DMS53 (cell line): ENCODE data around the gene CALHM4.
"Not testable (repeated sequence)": the region's sequence is repeated elsewhere in the genome, so short reads cannot be mapped to it uniquely, and the experiment has no call there.

Source experiments
- DNase-seq: peaks from one replicate; lab custom pipeline; 2025; lab: John Stamatoyannopoulos, UW

Gene CALHM4

DNA sequence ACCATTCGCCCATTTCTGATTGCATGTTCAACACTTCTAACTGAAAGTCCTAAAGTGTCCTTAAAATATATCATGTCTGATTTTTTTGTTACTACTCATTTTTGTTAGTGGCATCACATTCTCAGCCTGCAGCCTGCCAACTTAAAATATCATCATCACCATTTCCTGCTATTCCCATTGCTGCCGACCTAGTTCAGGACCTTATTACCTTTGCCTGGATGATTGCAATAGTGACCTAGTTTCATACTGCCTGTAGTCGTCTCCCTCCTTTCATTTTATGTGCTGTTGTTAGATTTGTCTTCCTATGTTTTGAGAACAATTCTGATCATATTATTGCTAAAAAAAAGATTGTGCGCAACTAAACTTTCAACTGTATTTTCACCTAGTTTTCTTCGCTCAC is 23.9 kb downstream of the CALHM4 start:
- no peak for DNase-seq

DNA sequence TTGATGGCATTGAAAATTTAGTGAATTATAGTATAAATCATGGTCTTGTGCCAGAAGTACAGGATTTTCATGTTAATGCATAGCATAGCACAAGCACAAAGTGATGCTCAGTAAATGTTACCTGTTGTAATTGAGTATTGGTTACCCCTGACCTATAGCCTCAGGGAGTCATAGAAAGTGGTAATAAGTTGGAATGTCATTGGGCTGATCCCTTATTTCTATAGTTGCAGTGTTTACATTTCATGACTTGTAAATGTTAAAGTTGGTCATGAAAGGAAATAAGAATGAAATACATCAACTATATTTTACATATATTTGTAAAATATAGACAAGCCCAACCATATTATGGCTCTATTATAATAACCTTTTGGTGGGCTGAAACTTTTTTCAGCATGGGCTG is 24.8 kb downstream of the CALHM4 start:
- DNase-seq, result no peak

DNA sequence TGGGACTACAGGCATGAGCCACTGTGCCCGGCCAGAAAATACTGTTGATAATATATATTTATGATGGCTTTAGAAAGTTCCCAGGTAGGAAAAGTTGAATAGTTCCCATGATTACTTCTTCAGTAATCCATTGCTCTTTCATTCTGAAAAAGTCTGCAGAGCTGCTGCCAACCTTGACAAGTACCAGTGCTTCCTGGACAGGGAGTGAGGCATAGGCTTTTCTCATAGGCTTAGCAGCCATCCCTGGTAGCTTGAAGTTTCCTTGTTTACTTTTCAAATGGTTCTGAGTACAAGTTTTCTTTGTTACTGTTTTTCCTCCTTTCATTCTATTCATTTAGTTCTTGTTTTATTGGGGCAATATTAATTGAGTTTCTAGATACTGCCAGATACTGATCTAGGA is 25.6 kb downstream of the CALHM4 start:
- DNase-seq, result no peak

DNA sequence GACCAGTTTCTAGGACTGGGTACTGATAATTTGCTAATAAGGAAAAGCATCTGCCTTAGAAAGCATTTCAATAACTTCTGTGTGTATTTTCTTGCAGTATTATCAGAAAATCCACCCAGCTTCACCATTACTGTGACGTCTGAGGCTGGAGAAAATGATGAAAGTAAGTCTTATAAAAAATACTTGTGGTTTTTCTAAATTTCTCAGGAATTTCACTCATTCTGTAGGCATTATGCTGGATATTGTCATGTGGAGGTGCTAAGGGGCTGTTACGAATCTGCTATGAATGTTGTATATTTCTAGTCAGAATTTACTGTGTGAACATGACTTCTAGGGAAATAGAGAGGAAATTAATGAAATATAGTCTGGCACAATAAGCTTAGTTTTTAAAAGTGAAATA is 26.6 kb downstream of the CALHM4 start:
- DNase-seq, result no peak

DNA sequence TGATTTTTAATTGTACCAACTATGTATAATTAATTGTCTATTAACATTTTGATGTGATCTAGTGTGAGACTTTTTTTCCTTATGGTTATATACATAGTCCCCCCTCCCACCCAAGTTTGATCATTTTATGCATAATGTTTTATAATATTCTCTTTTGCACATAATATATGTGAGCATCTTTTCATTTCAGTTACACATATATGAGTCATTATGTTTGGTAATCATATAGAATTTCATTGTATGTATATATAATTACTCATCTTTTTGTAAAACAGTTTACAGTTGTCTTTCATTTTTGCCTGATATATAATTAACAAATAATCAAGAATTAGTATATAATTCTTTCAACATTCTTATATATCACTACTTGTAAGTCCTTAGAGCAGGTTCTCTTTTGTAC is 32.7 kb downstream of the CALHM4 start:
- DNase-seq, result no peak

DNA sequence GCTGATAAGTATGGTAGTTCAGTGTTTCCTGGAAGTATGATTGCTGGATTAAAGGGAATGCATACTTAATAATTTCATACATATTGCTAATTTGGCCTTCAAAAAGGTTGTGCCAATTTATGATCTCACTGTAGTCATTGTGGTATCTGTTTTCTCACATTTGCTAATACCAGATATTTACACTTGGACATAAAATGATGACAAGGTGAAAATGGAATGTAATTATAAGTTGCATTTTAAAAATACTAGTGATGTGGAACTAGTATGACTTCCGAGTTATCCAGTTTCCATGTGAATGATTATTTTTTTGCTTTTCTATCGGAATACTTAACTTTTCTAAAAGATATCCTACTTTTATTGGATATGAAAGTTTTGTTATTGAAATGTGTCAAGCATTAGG is 33.2 kb downstream of the CALHM4 start:
- DNase-seq, result no peak

DNA sequence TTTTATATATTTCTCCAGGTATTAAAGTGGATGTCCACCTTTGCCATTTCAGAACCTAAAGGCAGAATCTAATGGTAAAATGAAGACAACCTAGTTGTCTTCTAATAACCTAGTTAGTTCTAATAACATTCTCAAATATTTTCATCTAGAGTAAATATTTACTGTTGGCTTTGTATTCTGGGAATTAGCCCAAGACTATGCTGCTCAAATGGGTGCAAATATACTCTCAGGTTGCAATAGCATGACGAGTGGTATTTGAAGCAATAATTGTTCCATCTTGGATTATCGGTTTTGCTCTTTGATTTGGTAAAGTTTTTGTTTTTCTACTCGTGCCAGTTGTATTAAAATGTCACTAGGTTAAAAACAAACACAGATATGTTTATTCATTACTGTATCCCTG is 41.7 kb downstream of the CALHM4 start:
- peak; percentile 32 for DNase-seq

DNA sequence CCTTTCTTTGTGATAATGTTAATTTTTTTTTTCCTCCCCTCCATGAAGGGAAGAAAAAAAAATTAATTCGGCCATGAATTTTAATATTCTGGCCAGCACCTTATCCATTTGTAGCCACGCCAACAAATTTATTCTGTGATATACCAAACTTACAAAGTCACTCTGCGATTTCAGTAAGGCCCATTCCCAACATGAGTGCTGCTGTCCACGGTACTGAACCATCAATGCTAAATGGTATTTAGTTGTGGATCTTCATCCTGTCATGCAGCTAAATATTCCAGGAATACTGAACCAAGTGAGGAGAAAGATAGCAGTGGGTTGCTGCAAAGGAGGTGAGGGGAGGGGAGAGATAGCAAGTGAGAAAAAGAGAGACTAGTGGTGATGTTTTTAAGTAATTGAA is 43.3 kb downstream of the CALHM4 start:
- DNase-seq, result peak; percentile 3

DNA sequence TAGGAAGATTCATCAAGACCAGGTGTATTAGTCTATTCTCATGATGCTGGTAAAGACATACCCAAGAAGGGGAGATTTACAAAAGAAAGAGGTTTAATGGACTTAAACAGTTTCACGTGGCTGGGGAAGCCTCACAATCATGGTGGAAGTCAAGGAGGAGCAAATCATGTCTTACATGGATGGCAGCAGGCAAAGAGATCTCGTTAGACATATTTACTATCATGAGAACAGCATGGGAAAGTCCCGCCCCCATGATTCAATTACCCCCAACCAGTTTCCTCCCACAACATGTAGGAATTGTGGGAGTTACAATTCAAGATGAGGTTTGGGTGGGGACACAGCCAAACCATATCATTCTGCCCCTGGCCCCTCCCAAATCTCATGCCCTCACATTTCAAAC is 50.4 kb downstream of the CALHM4 start:
- DNase-seq, result not testable (repeated sequence)

DNA sequence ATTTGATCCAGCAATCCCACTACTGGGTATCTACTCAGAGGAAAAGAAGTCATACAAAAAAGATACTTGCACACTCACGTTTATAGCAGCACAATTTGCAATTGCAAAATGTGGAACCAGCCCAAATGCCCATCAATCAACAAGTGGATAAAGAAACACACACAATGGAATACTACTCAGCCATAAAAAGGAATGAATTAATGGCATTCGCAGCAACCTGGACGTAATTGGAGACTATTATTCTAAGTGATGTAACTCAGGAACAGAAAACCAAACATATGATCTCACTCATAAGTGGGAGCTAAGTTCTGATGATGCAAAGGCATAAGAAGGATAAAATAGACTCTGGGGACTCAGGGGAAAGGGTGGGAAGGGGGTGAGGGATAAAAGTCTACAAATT is 51.3 kb downstream of the CALHM4 start:
- not testable (repeated sequence) for DNase-seq

DNA sequence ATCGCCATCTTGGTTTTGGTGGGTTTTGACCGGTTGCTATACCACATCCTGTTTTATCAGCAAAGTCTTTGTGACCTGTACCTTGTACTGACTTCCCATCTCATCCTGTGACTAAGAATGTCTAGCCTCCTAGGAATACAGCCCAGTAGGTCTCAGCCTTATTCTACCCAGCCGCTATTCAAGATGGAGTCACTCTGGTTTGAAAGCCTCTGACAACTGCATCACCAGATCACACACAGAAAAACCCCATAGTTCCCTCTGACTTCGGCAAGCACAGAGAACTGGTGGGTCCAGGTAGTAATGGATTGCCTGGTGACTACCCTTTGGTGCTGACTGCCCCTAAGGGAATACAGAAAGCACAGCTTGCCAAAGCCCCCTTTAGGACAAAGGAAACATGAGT is 52.4 kb downstream of the CALHM4 start:
- DNase-seq, result no peak
